WTC11 (cell line): ENCODE measurements around the gene CLASP2.

Experiments used
- CTCF ChIP-seq: fragments of 200-600 bp; IDR thresholded peaks from 2 replicates; pipeline ENCODE4 v1.8.0; 2022; ENCODE audit warnings: antibody characterized with exemption
- ETV6 ChIP-seq: sonication (generic); formaldehyde crosslinking; IDR thresholded peaks from 2 replicates; pipeline ENCODE4 v1.8.1; 2022; ENCODE audit warnings: mild to moderate bottlenecking, missing genetic modification reagents
- GABPB1 ChIP-seq: sonication (generic); formaldehyde crosslinking; IDR thresholded peaks from 2 replicates; pipeline ENCODE4 v1.8.1; 2023; ENCODE audit warnings: mild to moderate bottlenecking, missing genetic modification reagents
- MAX ChIP-seq: sonication (generic); formaldehyde crosslinking; IDR thresholded peaks from 2 replicates; pipeline ENCODE4 v1.8.0; 2022; ENCODE audit warnings: mild to moderate bottlenecking, missing genetic modification reagents
- MYBL2 ChIP-seq: sonication (generic); formaldehyde crosslinking; IDR thresholded peaks from 2 replicates; pipeline ENCODE4 v1.8.1; 2023; ENCODE audit warnings: mild to moderate bottlenecking, moderate library complexity, missing genetic modification reagents
- NFE2L1 ChIP-seq: sonication (generic); formaldehyde crosslinking; IDR thresholded peaks from 2 replicates; pipeline ENCODE4 v1.8.1; 2023; ENCODE audit warnings: missing genetic modification reagents
- NR1H2 ChIP-seq: sonication (generic); formaldehyde crosslinking; IDR thresholded peaks from 2 replicates; pipeline ENCODE4 v1.9.0; 2021; ENCODE audit warnings: mild to moderate bottlenecking, moderate library complexity, missing genetic modification reagents
- SP1 ChIP-seq: sonication (generic); formaldehyde crosslinking; conservative IDR thresholded peaks from 2 replicates; pipeline ENCODE4 v1.8.1; 2022; ENCODE audit warnings: missing genetic modification reagents
- TEAD4 ChIP-seq: sonication (generic); formaldehyde crosslinking; IDR thresholded peaks from 2 replicates; pipeline ENCODE4 v1.8.0; 2022; ENCODE audit warnings: mild to moderate bottlenecking, missing genetic modification reagents
- ZNF138 ChIP-seq: sonication (generic); formaldehyde crosslinking; conservative IDR thresholded peaks from 2 replicates; pipeline ENCODE4 v1.8.1; 2022; ENCODE audit warnings: mild to moderate bottlenecking, moderate library complexity, missing genetic modification reagents
- ZNF232 ChIP-seq: sonication (generic); formaldehyde crosslinking; IDR thresholded peaks from 2 replicates; pipeline ENCODE4 v1.8.0; 2022; ENCODE audit warnings: mild to moderate bottlenecking, missing genetic modification reagents
- TF ChIP-seq, protein P1 (sequence below): sonication (generic); formaldehyde crosslinking; IDR thresholded peaks from 2 replicates; pipeline ENCODE4 v1.8.1; 2023; ENCODE audit warnings: mild to moderate bottlenecking, moderate library complexity, missing genetic modification reagents
- TF ChIP-seq, protein P2 (sequence below): sonication (generic); formaldehyde crosslinking; IDR thresholded peaks from 2 replicates; pipeline ENCODE4 v1.8.0; 2023; ENCODE audit warnings: missing genetic modification reagents

- no peak for TF ChIP-seq GABPB1 (CRISPR knock-in tag)
- TF ChIP-seq CTCF = no peak
- TF ChIP-seq, protein P1, sequence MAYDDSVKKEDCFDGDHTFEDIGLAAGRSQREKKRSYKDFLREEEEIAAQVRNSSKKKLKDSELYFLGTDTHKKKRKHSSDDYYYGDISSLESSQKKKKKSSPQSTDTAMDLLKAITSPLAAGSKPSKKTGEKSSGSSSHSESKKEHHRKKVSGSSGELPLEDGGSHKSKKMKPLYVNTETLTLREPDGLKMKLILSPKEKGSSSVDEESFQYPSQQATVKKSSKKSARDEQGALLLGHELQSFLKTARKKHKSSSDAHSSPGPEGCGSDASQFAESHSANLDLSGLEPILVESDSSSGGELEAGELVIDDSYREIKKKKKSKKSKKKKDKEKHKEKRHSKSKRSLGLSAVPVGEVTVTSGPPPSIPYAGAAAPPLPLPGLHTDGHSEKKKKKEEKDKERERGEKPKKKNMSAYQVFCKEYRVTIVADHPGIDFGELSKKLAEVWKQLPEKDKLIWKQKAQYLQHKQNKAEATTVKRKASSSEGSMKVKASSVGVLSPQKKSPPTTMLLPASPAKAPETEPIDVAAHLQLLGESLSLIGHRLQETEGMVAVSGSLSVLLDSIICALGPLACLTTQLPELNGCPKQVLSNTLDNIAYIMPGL (CRISPR knock-in tag) = no peak
- TF ChIP-seq NR1H2 (CRISPR knock-in tag) = no peak
- TF ChIP-seq MAX (CRISPR knock-in tag) = no peak
- TF ChIP-seq SP1 (CRISPR knock-in tag) = no peak
- TF ChIP-seq ZNF138 (CRISPR knock-in tag) = no peak
- TF ChIP-seq ETV6 = no peak
- no peak for TF ChIP-seq MYBL2
- TF ChIP-seq TEAD4 (CRISPR knock-in tag) = no peak
- TF ChIP-seq ZNF232 (CRISPR knock-in tag) = no peak
- no peak for TF ChIP-seq NFE2L1 (CRISPR knock-in tag)
- TF ChIP-seq, protein P2, sequence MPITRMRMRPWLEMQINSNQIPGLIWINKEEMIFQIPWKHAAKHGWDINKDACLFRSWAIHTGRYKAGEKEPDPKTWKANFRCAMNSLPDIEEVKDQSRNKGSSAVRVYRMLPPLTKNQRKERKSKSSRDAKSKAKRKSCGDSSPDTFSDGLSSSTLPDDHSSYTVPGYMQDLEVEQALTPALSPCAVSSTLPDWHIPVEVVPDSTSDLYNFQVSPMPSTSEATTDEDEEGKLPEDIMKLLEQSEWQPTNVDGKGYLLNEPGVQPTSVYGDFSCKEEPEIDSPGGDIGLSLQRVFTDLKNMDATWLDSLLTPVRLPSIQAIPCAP (CRISPR knock-in tag) = no peak
Measured at GRCh38 chr3:33537133-33537532, 180.9 kb downstream of the CLASP2 start.
